NCI-H526 (cell line): ENCODE results near the gene DPCD.
A peak's percentile ranks its signal among the peaks of the same experiment; 100 is the strongest.
"Not testable (repeated sequence)": the region's sequence is repeated elsewhere in the genome, so short reads cannot be mapped to it uniquely, and the experiment has no call there.

Experiments used
- DNase-seq, 2 experiments: peaks; one replicate each; lab custom pipeline; 2025; lab: John Stamatoyannopoulos, UW

Gene DPCD

GRCh38 chr10:101619983-101620382 is 31.9 kb downstream of the DPCD start:
- DNase-seq = no peak

DNA sequence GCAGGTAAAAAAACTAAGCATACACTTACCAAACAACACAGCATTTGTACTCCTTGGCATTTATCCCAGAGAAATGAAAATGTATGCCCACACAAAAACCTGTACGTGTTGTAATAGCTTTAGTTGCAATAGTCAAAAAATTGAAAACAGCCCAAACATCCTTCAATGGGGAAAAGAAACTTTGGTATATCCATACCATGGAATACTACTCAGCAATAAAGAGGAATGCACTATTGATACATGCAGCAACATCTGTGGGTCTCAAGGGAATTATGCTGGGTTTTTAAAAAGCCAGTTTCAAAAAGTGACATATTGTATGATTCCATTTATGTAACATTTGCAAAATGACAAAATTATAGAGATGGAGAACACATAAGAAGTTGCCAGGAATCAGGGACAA is 35.4 kb downstream of the DPCD start:
- no peak for DNase-seq

DNA sequence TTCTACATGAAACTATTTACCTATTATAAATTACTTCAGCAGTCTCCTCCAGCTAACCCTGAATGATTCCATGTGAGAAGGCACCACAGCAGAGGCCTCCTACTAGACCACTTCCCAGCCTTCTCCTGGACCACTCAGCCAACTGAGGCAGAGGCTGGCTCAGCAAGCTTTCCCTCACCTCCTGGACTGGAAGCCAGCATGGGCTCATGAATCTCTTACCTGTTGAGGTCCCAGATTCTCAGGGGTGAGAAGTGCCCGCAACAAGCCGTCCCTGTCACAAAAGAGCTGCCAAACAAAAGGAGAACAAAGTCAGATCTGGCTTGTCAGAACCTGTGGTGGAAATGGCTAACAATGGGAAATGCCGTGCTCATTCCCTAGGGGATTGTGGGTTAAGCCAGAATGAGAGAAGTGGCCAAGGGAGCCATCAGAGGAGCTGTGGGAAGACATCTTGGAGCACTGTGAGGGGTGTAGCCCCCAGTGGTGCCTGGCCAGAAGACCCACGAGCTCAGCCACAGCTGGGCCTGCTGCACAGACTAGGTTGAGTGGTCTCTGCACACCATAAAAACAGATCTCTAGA is 36.5 kb downstream of the DPCD start:
- peak in 1 of 2 experiments; percentile 2 for DNase-seq

DNA sequence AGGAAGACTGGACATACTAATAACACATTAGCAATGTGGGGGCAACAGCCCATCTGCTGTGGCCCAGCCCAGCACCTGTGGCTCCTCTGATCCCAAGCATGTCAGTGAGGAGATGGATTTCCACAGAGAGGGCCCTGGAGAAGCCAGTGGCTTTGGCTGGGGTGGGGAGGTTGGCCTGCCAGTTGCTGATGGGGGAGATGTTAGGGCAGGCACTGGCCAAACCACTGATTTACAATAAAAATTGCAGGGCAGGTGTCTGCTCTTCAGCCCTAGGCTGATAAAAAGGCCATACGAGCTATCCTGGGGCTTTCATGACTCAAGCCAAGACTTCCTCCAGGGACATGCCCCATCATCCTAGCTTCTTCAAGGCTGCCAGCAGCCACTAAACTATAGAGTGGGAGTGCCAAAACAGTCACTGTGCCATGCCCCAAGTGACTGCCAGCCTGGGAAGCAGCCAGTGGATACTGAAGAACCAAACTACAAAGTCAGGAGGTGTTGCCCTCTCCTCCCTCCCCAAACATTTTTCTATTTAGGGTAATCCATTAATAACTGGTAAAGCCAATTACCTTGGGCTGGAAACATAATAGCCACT is 37.8 kb downstream of the DPCD start:
- no peak for DNase-seq

DNA sequence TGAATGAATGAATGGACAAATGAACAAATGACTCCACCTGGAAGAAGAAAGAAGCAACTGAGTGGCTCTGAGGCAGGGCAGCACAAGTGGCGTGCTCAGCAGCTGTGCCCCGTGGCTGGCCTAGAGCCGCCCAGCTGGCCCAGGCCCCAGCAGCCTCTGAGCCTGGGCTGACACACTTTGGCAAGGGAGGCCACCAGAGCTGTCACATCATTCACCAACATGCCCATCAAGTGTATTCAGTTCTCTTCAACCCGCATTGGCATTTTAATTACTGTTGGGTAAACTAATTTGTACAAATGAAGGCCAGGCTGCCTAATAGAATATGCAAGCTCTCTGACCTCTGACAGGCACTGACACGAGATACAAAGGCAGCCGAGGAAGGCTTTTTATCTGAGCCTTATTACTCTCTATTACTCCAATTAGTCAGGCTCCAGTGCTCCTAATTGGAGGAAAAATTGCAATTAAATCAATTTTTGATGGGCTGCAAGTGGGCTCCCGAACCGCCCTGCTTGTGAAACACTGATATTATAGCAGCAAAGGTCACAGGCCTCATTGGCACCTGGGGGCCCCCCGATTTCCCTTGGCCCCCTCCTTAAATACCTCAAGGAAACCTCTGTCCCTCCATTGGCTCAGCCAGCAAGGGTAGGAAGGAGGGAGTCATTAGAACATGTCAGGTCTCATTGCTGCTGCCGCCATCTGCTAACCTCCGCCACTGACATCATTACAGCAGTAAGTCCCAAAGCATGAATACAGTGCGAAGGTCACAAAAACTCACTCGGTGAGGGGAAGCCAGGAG is 41.9 kb downstream of the DPCD start:
- DNase-seq = no peak

GRCh38 chr10:101630633-101630920 is 42.5 kb downstream of the DPCD start:
- DNase-seq = no peak

GRCh38 chr10:101631821-101632475 is 43.8 kb downstream of the DPCD start:
- DNase-seq = no peak

DNA sequence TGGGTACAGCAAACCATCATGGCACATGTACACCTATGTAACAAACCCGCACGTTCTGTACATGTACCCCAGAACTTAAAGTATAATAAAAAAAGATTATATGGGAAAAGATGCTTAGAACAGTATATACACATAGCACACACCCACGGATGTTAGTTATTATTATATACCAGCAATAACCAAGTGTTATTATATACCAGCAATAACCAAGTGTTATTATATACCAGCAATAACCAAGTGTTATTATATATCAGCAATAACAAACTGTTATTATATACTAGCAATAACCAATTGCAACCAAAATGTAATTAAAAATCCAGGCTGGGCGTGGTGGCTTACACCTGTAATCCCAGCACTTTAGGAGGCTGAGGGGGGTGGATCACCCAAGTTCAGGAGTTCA is 45.4 kb downstream of the DPCD start:
- DNase-seq = not testable (repeated sequence)

GRCh38 chr10:101639141-101639900 is 51.2 kb downstream of the DPCD start:
- no peak for DNase-seq

DNA sequence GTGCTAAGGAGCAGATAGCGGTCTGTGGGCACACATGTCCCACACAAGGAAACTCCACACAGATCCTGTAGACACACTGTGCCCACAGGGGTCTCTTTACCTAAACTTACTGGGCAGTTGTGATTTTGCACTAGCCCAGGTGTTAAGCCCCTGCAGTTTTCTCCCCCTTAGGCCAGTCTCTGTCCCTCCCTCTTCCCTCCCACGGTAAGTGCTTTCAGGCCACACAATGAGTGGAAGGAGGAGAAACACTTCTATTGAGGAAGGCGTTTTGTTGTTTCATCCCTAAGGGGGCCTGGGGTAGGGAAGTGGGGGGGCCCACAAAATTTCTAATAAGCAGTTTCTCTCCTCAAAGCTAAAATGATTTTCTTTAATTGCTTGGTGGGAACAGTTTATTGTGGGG is 55.4 kb downstream of the DPCD start:
- DNase-seq = no peak

GRCh38 chr10:101644002-101644401 is 55.9 kb downstream of the DPCD start:
- DNase-seq = no peak

DNA sequence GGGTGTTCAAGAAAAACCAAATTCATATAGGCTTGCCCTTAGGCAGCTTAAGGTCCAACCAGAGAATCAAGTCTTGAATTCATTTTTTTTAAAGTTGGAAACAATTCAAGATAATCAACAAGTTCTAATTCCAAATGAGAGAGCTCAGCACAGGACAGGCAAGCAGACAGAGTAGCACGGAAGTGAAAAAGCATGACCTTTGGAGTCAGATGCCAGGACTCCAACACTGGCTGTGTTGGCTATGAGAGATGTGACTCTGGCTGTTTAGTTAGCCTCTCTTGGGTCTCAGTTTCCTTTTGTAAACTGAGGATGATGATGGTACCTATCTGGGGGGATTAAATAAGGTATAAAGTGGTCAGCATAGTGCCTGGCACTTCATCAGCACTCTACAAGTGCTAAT is 57.5 kb downstream of the DPCD start:
- DNase-seq = no peak

GRCh38 chr10:101646364-101646763 is 58.2 kb downstream of the DPCD start:
- no peak for DNase-seq

DNA sequence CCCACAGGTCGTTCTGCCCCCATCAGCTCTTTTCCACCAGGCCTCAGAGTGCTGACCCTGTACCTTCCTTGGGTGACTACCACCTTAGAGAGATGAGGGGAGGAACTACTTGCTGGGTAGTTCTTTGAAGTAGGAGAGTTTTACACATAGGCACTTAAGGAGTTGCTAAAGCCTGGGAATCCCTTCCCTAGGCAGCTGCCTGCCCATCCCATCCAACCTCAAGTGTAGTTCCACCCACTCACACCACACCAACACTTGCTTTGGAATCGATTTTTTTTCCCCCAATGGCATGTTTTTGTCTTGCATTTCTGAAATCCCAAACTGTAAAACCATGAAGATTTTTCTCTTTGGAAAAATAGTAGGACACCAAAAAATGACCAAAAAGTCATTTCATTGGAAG is 59.1 kb downstream of the DPCD start:
- DNase-seq = no peak

- no peak for DNase-seq
Observed at GRCh38 chr10:101649525-101650085, 61.5 kb downstream of the DPCD start.

DNA sequence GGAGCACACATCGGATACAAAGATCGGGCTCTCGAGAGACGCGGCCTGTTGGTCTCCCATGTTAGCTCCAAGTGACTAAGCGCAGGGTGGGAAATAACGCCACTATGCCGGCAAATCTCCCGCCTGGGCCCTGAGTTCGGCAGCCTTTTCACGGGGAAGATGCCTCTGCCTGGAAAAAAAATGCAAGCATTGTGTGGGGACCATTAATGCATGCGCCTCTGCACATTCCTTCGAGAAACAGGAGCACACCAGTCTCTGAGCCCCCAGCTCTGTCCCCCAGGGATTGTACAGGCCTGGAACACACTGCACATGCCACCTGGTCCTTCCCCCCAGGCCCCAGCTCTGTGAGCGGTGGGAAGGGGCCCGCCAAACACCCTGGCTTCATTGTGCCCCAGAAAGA is 62.7 kb downstream of the DPCD start:
- DNase-seq = no peak

GRCh38 chr10:101651336-101651735 is 63.2 kb downstream of the DPCD start:
- DNase-seq = no peak

- DNase-seq = no peak
Observed at GRCh38 chr10:101653536-101653935, 65.4 kb downstream of the DPCD start.

- DNase-seq = no peak
Observed at GRCh38 chr10:101655570-101655969, 67.4 kb downstream of the DPCD start.

GRCh38 chr10:101656890-101657289 is 68.8 kb downstream of the DPCD start:
- DNase-seq = no peak

DNA sequence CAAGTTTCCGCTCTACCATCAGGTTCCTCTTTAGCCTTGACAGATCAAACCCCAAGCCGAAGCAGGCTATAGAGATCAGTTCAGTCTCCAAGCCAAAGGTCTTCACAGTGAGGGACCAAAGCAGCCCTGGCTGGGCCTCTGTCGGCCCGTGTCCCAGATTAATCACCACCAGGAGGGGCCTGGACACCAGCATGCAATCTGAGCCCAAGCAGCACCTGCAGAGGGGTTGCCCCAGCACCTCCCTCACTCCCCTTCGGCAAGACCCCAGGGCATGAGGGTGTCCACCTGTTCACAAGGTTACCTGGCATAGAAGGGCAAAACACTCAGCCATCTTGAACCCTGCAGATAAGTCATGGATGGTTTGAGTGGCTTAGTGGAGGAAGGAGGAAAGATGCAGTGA is 70.9 kb downstream of the DPCD start:
- DNase-seq = no peak
